Prostate gland (tissue), 2 donors: ENCODE results near the gene JMJD4. TPM values are rescaled to one million over a fixed set of nuclear protein-coding genes. Genes with fewer than 3 reads are reported as not detected.

Source experiments
- DNase-seq: peaks from one replicate; pipeline ENCODE4 v3.0.0-alpha.2; 2019; ENCODE audit warnings: low spot score
- H3K27ac ChIP-seq, 2 donors: fragments of 200-600 bp; sonication (generic); 2 replicates each; pipeline ENCODE4 v1.5.1; 2017 to 2019
- H3K27me3 ChIP-seq: fragments of 200-600 bp; sonication (generic); replicated peaks from 2 replicates; pipeline ENCODE4 v1.5.1; 2019; ENCODE audit not compliant: insufficient read depth
- H3K36me3 ChIP-seq, 2 donors: fragments of 200-600 bp; sonication (generic); 1 replicate in 1 of 2; 2 replicates in 1 of 2; pipeline versions ENCODE4 v1.5.1 to v1.8.1; 2017 to 2019
- H3K4me1 ChIP-seq: fragments of 200-600 bp; sonication (generic); replicated peaks from 2 replicates; pipeline ENCODE4 v1.5.1; 2019
- H3K4me3 ChIP-seq, 2 donors: fragments of 200-600 bp; sonication (generic); 2 replicates each; pipeline ENCODE4 v1.5.1; 2017 to 2019
- H3K9me3 ChIP-seq: fragments of 200-600 bp; sonication (generic); 2 replicates; pipeline ENCODE4 v1.5.1; 2017
- POLR2A ChIP-seq: fragments of 450-650 bp; IDR thresholded peaks from one replicate; pipeline ENCODE4 v1.6.1; 2016; ENCODE audit warnings: antibody characterized with exemption, mild to moderate bottlenecking
- POLR2AphosphoS5 ChIP-seq: sonication (generic); formaldehyde crosslinking; IDR thresholded peaks from one replicate; pipeline ENCODE4 v1.6.1; 2017; ENCODE audit warnings: antibody characterized with exemption
- WGBS: methylation state at CpG from one replicate; pipeline ENCODE4 v1.1.5; 2018; 5-methylcytosine and 5-hydroxymethylcytosine counted together
- intact Hi-C: fragments of 100-400 bp; cut with DNase I; formaldehyde crosslinking; loops from one replicate; pipeline ENCODE4 v1.14.2; 2022
- total RNA-seq, 2 donors: library from RNA; depleted of rRNA; stranded (reverse); fragments of >200 nt; gene quantifications; one replicate each; pipeline ENCODE4 v1.1.0, GENCODE V29; 2016
- TF ChIP-seq, protein P1 (sequence below), 4 experiments: fragments of 200-600 bp in 2 of 4; fragments of 450-650 bp in 2 of 4; sonication (generic) in 2 of 4; IDR thresholded peaks; 1 replicate in 3 of 4; 2 replicates in 1 of 4; pipeline ENCODE4 v1.5.1; 2016 to 2019; ENCODE audit warnings: antibody characterized with exemption in 4 of 4, mild to moderate bottlenecking in 2 of 4, moderate library complexity in 2 of 4

Gene JMJD4
- total RNA-seq, 2 donors from 2014 or later, result 29.8 to 38.3 TPM

DNA sequence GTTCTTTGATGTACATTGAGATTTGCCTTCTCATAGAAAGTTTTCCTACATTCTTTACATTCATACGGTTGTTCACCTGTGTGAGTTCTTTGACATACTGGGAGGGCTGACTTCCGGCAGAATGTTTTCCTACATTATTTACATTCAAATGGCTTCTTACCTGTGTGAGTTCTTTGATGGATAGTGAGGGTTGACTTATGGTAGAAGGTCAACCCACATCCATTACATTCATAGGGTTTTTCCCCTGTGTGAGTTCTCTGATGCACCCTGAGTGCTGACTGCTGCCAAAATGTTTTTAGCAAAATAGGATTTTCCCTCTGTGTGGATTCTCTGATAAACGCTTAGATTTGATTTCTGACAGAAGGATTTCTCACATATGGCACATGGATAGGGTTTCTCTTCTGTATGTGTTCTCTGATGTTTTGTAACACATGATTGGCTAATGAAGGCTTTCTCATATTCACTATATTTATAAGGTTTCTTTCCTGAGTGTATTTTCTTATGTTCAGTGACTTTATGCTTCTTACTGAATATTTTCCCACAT, 37.7 kb downstream of the JMJD4 start:
- no peaks in the 10 kb centered on the region for H3K27me3 ChIP-seq
- TF ChIP-seq POLR2A (no peak), POLR2AphosphoS5 (no peak)
- TF ChIP-seq, protein P1, sequence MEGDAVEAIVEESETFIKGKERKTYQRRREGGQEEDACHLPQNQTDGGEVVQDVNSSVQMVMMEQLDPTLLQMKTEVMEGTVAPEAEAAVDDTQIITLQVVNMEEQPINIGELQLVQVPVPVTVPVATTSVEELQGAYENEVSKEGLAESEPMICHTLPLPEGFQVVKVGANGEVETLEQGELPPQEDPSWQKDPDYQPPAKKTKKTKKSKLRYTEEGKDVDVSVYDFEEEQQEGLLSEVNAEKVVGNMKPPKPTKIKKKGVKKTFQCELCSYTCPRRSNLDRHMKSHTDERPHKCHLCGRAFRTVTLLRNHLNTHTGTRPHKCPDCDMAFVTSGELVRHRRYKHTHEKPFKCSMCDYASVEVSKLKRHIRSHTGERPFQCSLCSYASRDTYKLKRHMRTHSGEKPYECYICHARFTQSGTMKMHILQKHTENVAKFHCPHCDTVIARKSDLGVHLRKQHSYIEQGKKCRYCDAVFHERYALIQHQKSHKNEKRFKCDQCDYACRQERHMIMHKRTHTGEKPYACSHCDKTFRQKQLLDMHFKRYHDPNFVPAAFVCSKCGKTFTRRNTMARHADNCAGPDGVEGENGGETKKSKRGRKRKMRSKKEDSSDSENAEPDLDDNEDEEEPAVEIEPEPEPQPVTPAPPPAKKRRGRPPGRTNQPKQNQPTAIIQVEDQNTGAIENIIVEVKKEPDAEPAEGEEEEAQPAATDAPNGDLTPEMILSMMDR (IDR thresholded peaks at IDR 0.05), result no peak
- no peak overlapping the region for H3K4me3 ChIP-seq
- no peak overlapping the region for H3K27ac ChIP-seq
- no peaks in the 10 kb centered on the region for H3K9me3 ChIP-seq
- no peaks in the 10 kb centered on the region for H3K36me3 ChIP-seq
- 84% methylated on average over 3 of the region's 3 CpGs for WGBS
- no peaks in the 10 kb centered on the region for H3K4me1 ChIP-seq
- intact Hi-C loops, result no loop called here
- DNase-seq, result no peak

DNA sequence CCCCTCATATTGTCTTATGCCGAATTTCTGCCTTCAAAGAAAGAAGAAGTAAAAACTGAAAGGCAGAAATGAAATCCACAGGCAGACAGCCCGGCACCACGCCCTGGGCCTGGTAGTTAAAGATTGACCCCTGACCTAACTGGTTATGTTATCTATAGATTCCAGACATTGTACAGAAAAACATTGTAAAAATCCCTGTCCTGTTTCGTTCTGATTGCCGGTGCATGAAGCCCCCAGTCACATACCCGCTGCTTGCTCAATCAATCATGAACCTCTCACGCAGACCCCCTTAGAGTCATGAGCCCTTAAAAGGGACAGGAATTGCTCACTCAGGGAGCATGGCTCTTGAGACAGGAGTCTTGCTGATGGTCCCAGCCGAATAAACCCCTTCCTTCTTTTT, 49.3 kb downstream of the JMJD4 start:
- Histone ChIP-seq H3K4me1 (no peaks in the 10 kb centered on the region), H3K4me3 (no peak overlapping the region), H3K9me3 (no peaks in the 10 kb centered on the region), H3K27me3 (no peaks in the 10 kb centered on the region), H3K36me3 (no peaks in the 10 kb centered on the region), H3K27ac (no peak overlapping the region)
- intact Hi-C loops, result no loop called here
- WGBS, result 73% methylated on average over 8 of the region's 8 CpGs
- no peak for TF ChIP-seq POLR2AphosphoS5
- TF ChIP-seq POLR2A, result no peak
- TF ChIP-seq, protein P1 (IDR thresholded peaks at IDR 0.05), result no peak
- DNase-seq, result no peak

Other genes starting within 250 kb of the JMJD4 start
- 10 to 100 TPM; 17.0 to 21.4 TPM for gene ZNF678, start 171.7 kb downstream of the JMJD4 start, total RNA-seq
- gene SNAP47, start 133 bp upstream of the JMJD4 start, total RNA-seq, result 10 to 100 TPM; 51.6 to 74.7 TPM
- 1 to 10 TPM in 1 of 2 donors, not detected in 1; 3.0 TPM for gene PRSS38, start 80.4 kb upstream of the JMJD4 start, total RNA-seq
- gene WNT9A, start 212.6 kb upstream of the JMJD4 start, total RNA-seq, result 1 to 10 TPM; 1.4 to 2.0 TPM